ENCODE data around the gene MYLK. TPM values are rescaled to one million over a fixed set of nuclear protein-coding genes. Genes with fewer than 3 reads are reported as not detected.

MYLK gene
- total and polyA plus RNA-seq, 7 donors, result 3.2 to 13.7 (median 5.8) TPM

DNA sequence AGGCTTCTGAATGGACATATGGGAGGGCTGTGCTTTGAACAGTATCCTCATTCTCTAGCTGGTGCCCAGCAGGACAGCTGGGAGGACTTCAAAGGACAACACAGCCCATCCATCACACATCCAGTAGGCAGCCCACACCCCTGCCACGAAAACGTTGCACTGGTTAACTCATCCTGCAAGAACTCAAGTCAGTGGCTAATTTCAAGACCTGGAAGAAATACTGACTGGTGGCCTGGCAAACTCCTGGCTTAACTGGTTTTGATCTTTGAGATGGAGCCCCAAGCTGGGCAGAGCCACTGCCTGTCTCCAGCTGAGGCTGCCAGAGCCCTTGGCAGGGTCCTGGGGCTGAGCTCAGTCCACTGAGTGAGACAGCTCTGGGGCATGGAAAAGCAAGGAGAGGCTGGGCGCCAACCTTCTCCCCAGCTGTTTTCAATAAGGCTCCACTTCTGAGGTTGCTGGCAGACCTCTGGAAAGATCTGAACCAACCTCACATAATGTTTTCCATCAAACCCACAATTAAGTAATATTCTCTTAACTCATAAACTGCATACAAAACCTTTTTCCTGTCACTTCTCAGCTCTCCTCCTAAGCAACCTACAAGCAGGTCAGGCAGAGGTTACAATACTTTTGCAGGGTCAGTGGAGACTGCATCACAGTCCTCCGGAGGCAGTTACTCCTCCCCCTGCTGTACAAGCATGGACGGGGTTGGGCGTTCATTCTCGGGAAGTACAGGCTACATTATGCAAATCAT lies 110.3 kb downstream of the MYLK start:
- peak in 1 of 4 donors; percentile 73 for ATAC-seq
- 31 to 42% (median 35%) methylated on average over 7 of the region's 7 CpGs for WGBS, 3 donors

GRCh38 chr3:123769356-123769743 lies 114.8 kb downstream of the MYLK start:
- intact Hi-C loops (cut with DNase I), result no loop called here
- Histone ChIP-seq H3K36me3 (ENCODE audit: insufficient read depth in 1 of 2, low read depth in 1 of 2) (no peaks in the 10 kb centered on the region), H3K27me3 (ENCODE audit: insufficient read depth in 3 of 3, low read length in 2 of 3) (no peaks in the 10 kb centered on the region), H3K27ac (no peak overlapping the region), H3K4me3 (no peak overlapping the region), H3K9me3 (no peaks in the 10 kb centered on the region), H3K4me1 (no peaks in the 10 kb centered on the region)
- no peak for DNase-seq
- no peak for ATAC-seq
- TF ChIP-seq CTCF (IDR thresholded peaks at IDR 0.05), result no peak
- 79 to 83% (median 81%) methylated on average over 3 of the region's 3 CpGs for WGBS, 3 donors

More for the DNA sequence above, 110.3 kb downstream of the MYLK start:
- no peak for TF ChIP-seq CTCF (IDR thresholded peaks at IDR 0.05)
- Histone ChIP-seq H3K9me3 (no peaks in the 10 kb centered on the region), H3K27me3 (ENCODE audit: insufficient read depth in 3 of 3, low read length in 2 of 3) (no peaks in the 10 kb centered on the region), H3K27ac (no peak overlapping the region), H3K36me3 (ENCODE audit: insufficient read depth in 1 of 2, low read depth in 1 of 2) (no peaks in the 10 kb centered on the region), H3K4me3 (no peak overlapping the region), H3K4me1 (no peaks in the 10 kb centered on the region)
- intact Hi-C loops (cut with DNase I), result no loop called here
- DNase-seq, result peak in 1 of 2 donors; percentile 56

GRCh38 chr3:123768480-123769355 lies 115.4 kb downstream of the MYLK start:
- WGBS, 3 donors, result 62 to 74% (median 68%) methylated on average over 8 of the region's 8 CpGs
- no peak overlapping the region for H3K27ac ChIP-seq
- no peak for DNase-seq
- no peaks in the 10 kb centered on the region for H3K4me1 ChIP-seq
- no peak overlapping the region for H3K4me3 ChIP-seq
- no peaks in the 10 kb centered on the region for H3K9me3 ChIP-seq
- ATAC-seq, result no peak
- H3K27me3 ChIP-seq (ENCODE audit: insufficient read depth in 3 of 3, low read length in 2 of 3), result no peaks in the 10 kb centered on the region
- intact Hi-C loops (cut with DNase I), result no loop called here
- H3K36me3 ChIP-seq (ENCODE audit: insufficient read depth in 1 of 2, low read depth in 1 of 2), result no peaks in the 10 kb centered on the region
- TF ChIP-seq CTCF (IDR thresholded peaks at IDR 0.05), result no peak

- no peak overlapping the region for H3K27ac ChIP-seq
- no peak for TF ChIP-seq CTCF (IDR thresholded peaks at IDR 0.05)
- intact Hi-C loops (cut with DNase I), result no loop called here
Observed at GRCh38 chr3:123767564-123768292, 116.4 kb downstream of the MYLK start.

More at GRCh38 chr3:123767564-123768292, 116.4 kb downstream of the MYLK start:
- Histone ChIP-seq H3K27me3 (ENCODE audit: insufficient read depth in 3 of 3, low read length in 2 of 3) (no peaks in the 10 kb centered on the region), H3K36me3 (ENCODE audit: insufficient read depth in 1 of 2, low read depth in 1 of 2) (no peaks in the 10 kb centered on the region), H3K9me3 (no peaks in the 10 kb centered on the region), H3K4me1 (no peaks in the 10 kb centered on the region), H3K4me3 (no peak overlapping the region)
- DNase-seq (no peak), ATAC-seq (no peak)
- WGBS, 3 donors, result 92 to 94% (median 94%) methylated on average over 6 of the region's 6 CpGs
